ENCODE measurements around the gene COX4I2.

Gene COX4I2

GRCh38 chr20:31677553-31678260, 40.0 kb downstream of the COX4I2 start:
- DNase-seq (ENCODE audit: low read depth) = no peak

- DNase-seq (ENCODE audit: low read depth) = peak; percentile 63
Measured at GRCh38 chr20:31678389-31679356, 41.0 kb downstream of the COX4I2 start.

- DNase-seq (ENCODE audit: low read depth) = no peak
Measured at GRCh38 chr20:31679357-31680285, 41.9 kb downstream of the COX4I2 start.

- no peak for DNase-seq (ENCODE audit: low read depth)
Measured at GRCh38 chr20:31680286-31681127, 42.8 kb downstream of the COX4I2 start.

GRCh38 chr20:31681128-31681727, 43.5 kb downstream of the COX4I2 start:
- no peak for DNase-seq (ENCODE audit: low read depth)

GRCh38 chr20:31681769-31682168, 44.1 kb downstream of the COX4I2 start:
- DNase-seq (ENCODE audit: low read depth) = no peak

- DNase-seq (ENCODE audit: low read depth) = no peak
Measured at GRCh38 chr20:31682352-31682751, 44.6 kb downstream of the COX4I2 start.

GRCh38 chr20:31682927-31683326, 45.2 kb downstream of the COX4I2 start:
- no peak for DNase-seq (ENCODE audit: low read depth)

- no peak for DNase-seq (ENCODE audit: low read depth)
Measured at GRCh38 chr20:31684153-31685015, 46.7 kb downstream of the COX4I2 start.

GRCh38 chr20:31685853-31686643, 48.3 kb downstream of the COX4I2 start:
- no peak for DNase-seq (ENCODE audit: low read depth)

GRCh38 chr20:31687777-31688176, 50.1 kb downstream of the COX4I2 start:
- no peak for DNase-seq (ENCODE audit: low read depth)

GRCh38 chr20:31689141-31689540, 51.4 kb downstream of the COX4I2 start:
- no peak for DNase-seq (ENCODE audit: low read depth)

GRCh38 chr20:31690124-31690666, 52.5 kb downstream of the COX4I2 start:
- no peak for DNase-seq (ENCODE audit: low read depth)

- no peak for DNase-seq (ENCODE audit: low read depth)
Measured at GRCh38 chr20:31691646-31692275, 54.0 kb downstream of the COX4I2 start.

GRCh38 chr20:31693402-31693801, 55.7 kb downstream of the COX4I2 start:
- no peak for DNase-seq (ENCODE audit: low read depth)

GRCh38 chr20:31693987-31694661, 56.4 kb downstream of the COX4I2 start:
- no peak for DNase-seq (ENCODE audit: low read depth)

Data from HS-27A (cell line).